Vagina (tissue), 2 donors: ENCODE measurements around the gene LYRM1.

Experiments
- POLR2A ChIP-seq, 2 donors: fragments of 450-650 bp; IDR thresholded peaks; one replicate each; pipeline ENCODE4 v1.6.1; 2017; ENCODE audit warnings: antibody characterized with exemption in 2 of 2, mild to moderate bottlenecking in 2 of 2, moderate library complexity in 2 of 2
- TF ChIP-seq, protein P1 (sequence below), 3 experiments: fragments of 450-650 bp in 2 of 3; fragments of 200-600 bp in 1 of 3; sonication (generic) in 1 of 3; IDR thresholded peaks; one replicate each; pipeline ENCODE4 v1.5.1; 2017 to 2019; ENCODE audit warnings: antibody characterized with exemption in 3 of 3, mild to moderate bottlenecking in 2 of 3, moderate library complexity in 2 of 3

DNA sequence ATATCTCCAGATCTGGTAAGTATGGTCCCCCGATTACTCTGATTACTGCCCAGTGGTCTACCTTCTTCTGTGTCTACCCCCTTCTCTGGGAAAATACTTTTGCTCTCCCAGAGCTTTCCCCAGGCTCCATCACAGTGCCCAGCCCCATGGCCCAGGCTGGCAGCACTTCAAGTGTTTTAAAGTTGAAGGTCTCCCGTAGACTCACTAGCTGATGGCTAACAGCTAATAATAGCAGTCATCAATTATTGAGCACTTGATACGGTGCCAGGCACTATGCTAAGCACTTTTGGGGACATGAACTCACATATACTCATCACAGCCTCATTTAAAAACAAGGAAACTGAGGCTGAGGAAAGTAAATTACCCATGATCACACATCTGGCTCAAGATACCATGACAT lies 33.8 kb upstream of the LYRM1 start:
- TF ChIP-seq, protein P1, sequence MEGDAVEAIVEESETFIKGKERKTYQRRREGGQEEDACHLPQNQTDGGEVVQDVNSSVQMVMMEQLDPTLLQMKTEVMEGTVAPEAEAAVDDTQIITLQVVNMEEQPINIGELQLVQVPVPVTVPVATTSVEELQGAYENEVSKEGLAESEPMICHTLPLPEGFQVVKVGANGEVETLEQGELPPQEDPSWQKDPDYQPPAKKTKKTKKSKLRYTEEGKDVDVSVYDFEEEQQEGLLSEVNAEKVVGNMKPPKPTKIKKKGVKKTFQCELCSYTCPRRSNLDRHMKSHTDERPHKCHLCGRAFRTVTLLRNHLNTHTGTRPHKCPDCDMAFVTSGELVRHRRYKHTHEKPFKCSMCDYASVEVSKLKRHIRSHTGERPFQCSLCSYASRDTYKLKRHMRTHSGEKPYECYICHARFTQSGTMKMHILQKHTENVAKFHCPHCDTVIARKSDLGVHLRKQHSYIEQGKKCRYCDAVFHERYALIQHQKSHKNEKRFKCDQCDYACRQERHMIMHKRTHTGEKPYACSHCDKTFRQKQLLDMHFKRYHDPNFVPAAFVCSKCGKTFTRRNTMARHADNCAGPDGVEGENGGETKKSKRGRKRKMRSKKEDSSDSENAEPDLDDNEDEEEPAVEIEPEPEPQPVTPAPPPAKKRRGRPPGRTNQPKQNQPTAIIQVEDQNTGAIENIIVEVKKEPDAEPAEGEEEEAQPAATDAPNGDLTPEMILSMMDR (IDR thresholded peaks at IDR 0.05): no peak
- TF ChIP-seq POLR2A (IDR thresholded peaks at IDR 0.05): no peak
